ENCODE data around the gene ZEB2.

Gene ZEB2

GRCh38 chr2:144546933-144547332 lies 27.0 kb upstream of the ZEB2 start:
- Histone ChIP-seq H3K9me3 (ENCODE audit: control insufficient read depth, insufficient read depth, low read length) (no peaks in the 10 kb centered on the region), H3K4me1 (ENCODE audit: insufficient read depth, low read length) (no peaks in the 10 kb centered on the region)

GRCh38 chr2:144545787-144546186 lies 25.9 kb upstream of the ZEB2 start:
- no peaks in the 10 kb centered on the region for H3K4me1 ChIP-seq (ENCODE audit: insufficient read depth, low read length)
- H3K9ac ChIP-seq (ENCODE audit: low read depth, low read length): no peak overlapping the region
- no peaks in the 10 kb centered on the region for H3K36me3 ChIP-seq (ENCODE audit: insufficient read depth, low read length)
- no peaks in the 10 kb centered on the region for H3K9me3 ChIP-seq (ENCODE audit: control insufficient read depth, insufficient read depth, low read length)

More at GRCh38 chr2:144546933-144547332, 27.0 kb upstream of the ZEB2 start:
- Histone ChIP-seq H3K9ac (ENCODE audit: low read depth, low read length) (no peak overlapping the region), H3K36me3 (ENCODE audit: insufficient read depth, low read length) (no peaks in the 10 kb centered on the region)

- Histone ChIP-seq H3K4me1 (ENCODE audit: insufficient read depth, low read length) (no peaks in the 10 kb centered on the region), H3K36me3 (ENCODE audit: insufficient read depth, low read length) (no peaks in the 10 kb centered on the region), H3K9ac (ENCODE audit: low read depth, low read length) (no peak overlapping the region), H3K9me3 (ENCODE audit: control insufficient read depth, insufficient read depth, low read length) (no peaks in the 10 kb centered on the region)
These were observed 24.1 kb upstream of the ZEB2 start for GRCh38 chr2:144544053-144544452.

GRCh38 chr2:144541396-144541795 lies 21.5 kb upstream of the ZEB2 start:
- Histone ChIP-seq H3K36me3 (ENCODE audit: insufficient read depth, low read length) (no peaks in the 10 kb centered on the region), H3K4me1 (ENCODE audit: insufficient read depth, low read length) (no peaks in the 10 kb centered on the region), H3K9ac (ENCODE audit: low read depth, low read length) (no peak overlapping the region), H3K9me3 (ENCODE audit: control insufficient read depth, insufficient read depth, low read length) (no peaks in the 10 kb centered on the region)

DNA sequence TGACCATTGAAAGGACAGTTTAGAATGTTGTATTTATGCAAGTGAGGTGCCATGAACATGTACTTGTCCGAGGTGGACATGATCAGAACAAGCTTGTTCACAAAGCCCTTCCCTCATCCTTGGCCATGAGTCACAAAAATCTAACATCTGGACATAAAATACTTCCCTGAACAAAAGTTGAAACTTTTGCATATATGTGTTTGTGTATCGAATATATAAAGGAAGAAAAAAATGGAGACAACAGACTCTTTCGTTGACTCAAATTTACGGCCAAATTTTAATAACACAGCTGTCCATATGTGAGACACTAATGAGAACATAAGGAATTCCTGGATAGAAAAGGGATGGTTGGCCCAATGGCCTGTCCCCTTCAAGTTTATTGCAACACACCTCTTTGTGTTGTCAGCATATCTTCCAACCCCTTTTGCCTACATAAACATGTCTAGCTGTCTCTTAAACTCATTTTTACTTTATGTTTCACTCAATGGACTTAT lies 19.4 kb upstream of the ZEB2 start:
- Histone ChIP-seq H3K36me3 (ENCODE audit: insufficient read depth, low read length) (no peaks in the 10 kb centered on the region), H3K9ac (ENCODE audit: low read depth, low read length) (no peak overlapping the region), H3K4me1 (ENCODE audit: insufficient read depth, low read length) (no peaks in the 10 kb centered on the region), H3K9me3 (ENCODE audit: control insufficient read depth, insufficient read depth, low read length) (no peaks in the 10 kb centered on the region)

DNA sequence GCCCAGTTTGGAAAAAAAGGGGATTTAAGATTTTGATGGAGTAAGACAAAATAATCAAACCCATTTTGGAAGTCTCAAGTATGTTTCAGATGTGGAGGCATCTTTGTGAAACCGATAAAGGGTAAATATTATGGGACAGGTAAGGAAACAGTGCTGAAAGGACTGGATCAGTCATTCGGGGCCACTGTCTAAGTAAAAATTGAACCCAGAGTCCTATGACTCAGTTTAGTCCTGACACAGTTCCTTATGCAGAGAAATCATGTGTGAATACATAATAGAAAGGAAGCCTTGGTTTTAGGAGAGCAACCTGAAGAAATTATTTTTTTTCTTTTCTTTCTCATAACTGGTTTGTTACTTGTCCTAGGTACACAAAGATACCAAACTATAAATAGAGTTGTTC lies 15.4 kb upstream of the ZEB2 start:
- Histone ChIP-seq H3K36me3 (ENCODE audit: insufficient read depth, low read length) (no peaks in the 10 kb centered on the region), H3K9me3 (ENCODE audit: control insufficient read depth, insufficient read depth, low read length) (no peaks in the 10 kb centered on the region), H3K4me1 (ENCODE audit: insufficient read depth, low read length) (no peaks in the 10 kb centered on the region), H3K9ac (ENCODE audit: low read depth, low read length) (no peak overlapping the region)

- no peaks in the 10 kb centered on the region for H3K36me3 ChIP-seq (ENCODE audit: insufficient read depth, low read length)
- H3K9me3 ChIP-seq (ENCODE audit: control insufficient read depth, insufficient read depth, low read length): no peaks in the 10 kb centered on the region
- H3K9ac ChIP-seq (ENCODE audit: low read depth, low read length): no peak overlapping the region
- H3K4me1 ChIP-seq (ENCODE audit: insufficient read depth, low read length): no peaks in the 10 kb centered on the region
These were observed 13.3 kb upstream of the ZEB2 start for GRCh38 chr2:144533221-144533620.

GRCh38 chr2:144530596-144530995 lies 10.7 kb upstream of the ZEB2 start:
- Histone ChIP-seq H3K9me3 (ENCODE audit: control insufficient read depth, insufficient read depth, low read length) (no peaks in the 10 kb centered on the region), H3K4me1 (ENCODE audit: insufficient read depth, low read length) (no peaks in the 10 kb centered on the region), H3K9ac (ENCODE audit: low read depth, low read length) (no peak overlapping the region), H3K36me3 (ENCODE audit: insufficient read depth, low read length) (no peaks in the 10 kb centered on the region)

DNA sequence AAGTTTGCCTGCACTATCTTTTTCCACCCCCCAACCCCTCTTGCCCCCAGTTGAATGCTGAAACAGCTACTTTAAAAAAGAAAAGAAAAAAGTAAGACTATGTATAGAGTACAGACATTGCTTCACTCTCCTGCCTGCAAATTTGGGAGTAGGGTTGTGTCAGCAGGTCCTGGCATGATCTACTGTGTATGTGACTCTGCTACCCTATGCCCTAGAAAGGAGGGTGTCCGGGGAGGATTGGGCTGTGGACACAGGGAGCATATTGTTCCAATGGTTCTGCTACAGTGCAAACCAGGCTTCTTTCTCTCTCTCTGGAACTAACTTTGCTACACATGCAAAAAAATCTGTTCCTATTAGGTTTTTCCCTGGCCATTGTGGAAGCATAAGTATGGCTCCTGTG lies 9.9 kb upstream of the ZEB2 start:
- Histone ChIP-seq H3K9ac (ENCODE audit: low read depth, low read length) (no peak overlapping the region), H3K36me3 (ENCODE audit: insufficient read depth, low read length) (no peaks in the 10 kb centered on the region), H3K9me3 (ENCODE audit: control insufficient read depth, insufficient read depth, low read length) (no peaks in the 10 kb centered on the region), H3K4me1 (ENCODE audit: insufficient read depth, low read length) (0 out of 2 replicates have a peak, but pooled peaks cover 4% of the 10 kb centered on the region)

DNA sequence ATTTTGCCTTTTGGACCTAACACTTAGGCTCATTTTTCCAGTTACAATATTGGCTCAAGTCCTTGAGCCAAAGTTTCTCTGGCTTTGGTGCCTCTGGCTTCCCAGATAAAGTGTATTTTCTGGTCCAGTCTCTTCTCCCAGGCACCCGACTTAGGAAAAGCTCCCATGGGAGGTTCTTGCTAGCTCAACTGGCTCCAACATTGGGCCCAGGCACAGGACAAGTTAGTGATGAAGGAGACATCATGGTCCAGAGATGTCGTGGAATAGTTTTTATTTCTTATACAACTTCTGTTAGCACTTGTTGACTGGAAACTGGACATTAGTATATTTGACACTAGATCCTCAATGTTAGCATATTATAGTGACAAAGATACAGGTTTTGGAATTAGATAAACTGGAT lies 8.2 kb upstream of the ZEB2 start:
- Histone ChIP-seq H3K36me3 (ENCODE audit: insufficient read depth, low read length) (no peaks in the 10 kb centered on the region), H3K9me3 (ENCODE audit: control insufficient read depth, insufficient read depth, low read length) (no peaks in the 10 kb centered on the region)

GRCh38 chr2:144526831-144527230 lies 6.9 kb upstream of the ZEB2 start:
- Histone ChIP-seq H3K9me3 (ENCODE audit: control insufficient read depth, insufficient read depth, low read length) (no peaks in the 10 kb centered on the region), H3K36me3 (ENCODE audit: insufficient read depth, low read length) (no peaks in the 10 kb centered on the region), H3K9ac (ENCODE audit: low read depth, low read length) (no peak overlapping the region), H3K4me1 (ENCODE audit: insufficient read depth, low read length) (0 out of 2 replicates have a peak, but pooled peaks cover 4% of the 10 kb centered on the region)

More for the DNA sequence above, 8.2 kb upstream of the ZEB2 start:
- Histone ChIP-seq H3K9ac (ENCODE audit: low read depth, low read length) (no peak overlapping the region), H3K4me1 (ENCODE audit: insufficient read depth, low read length) (0 out of 2 replicates have a peak, but pooled peaks cover 4% of the 10 kb centered on the region)

DNA sequence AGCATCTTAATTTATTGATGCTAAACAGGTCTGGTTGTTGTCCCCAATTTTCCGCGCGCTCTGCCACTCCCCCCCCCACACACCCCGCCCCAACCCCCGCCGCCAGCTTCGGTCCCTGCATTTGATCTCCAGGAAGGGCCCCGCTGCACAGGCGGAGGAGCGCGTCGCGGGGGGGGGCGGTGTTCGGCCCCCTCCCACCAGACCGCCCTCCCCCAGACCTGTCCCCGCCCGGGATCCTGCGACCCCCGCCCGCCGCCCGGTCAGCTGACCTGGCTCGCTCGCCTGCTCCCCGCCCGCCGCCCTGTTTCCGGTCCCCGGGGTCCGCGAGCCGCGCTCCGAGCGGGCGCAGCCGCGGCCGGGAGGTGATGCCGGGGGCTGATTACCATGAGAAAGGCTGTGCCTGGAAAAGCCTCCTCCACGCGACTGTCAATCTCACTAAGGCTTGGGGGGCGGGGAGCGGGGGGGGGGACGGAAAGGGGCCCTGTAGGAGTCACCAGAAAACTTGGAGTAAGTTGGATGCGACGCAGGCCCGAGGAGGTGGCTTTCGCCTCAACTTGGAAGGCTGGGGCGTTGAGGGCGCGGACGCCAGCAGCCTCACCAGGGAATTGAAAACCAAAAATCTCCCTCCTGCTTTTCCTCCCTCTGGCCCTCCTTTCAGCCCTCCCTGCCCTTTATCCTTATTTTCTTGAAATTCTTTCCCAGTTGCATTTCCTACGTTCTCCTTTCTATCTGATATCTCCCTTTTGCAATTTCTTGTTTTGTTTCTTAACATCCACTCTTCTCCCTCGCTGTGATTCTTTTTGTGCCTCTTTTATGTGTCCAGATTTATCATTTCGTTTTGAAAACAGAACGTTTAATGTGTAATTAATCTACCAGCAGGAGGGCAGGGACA lies 4.4 kb upstream of the ZEB2 start:
- peak overlapping the region; percentile 49 for H3K9ac ChIP-seq (ENCODE audit: low read depth, low read length)

DNA sequence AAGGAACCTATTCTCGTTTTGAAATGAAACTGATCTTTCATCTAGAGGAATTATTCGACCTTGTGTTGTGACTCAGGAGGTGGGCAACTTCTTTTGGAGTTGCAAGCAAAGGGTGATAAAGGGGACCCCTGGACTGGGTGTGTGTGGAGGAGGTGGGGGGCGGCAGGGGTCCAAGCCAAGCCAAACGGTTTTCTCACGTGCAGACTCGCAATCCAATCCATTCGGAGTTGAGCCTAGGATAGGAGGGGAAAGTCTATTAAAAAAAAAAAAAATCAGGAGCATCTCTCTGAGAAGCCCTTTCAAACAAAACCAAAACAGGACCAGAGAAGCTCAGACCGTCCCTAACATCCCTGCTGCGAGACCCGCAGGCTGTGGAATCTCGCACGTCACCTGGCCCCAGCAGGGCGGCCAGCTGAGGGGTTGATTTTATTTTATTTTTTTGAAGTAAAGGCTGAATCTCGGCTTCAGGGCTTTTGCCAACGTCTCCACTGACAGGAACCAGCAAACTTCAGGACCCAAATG lies 3.7 kb upstream of the ZEB2 start:
- Histone ChIP-seq H3K9ac (ENCODE audit: low read depth, low read length) (peak overlapping the region; percentile 47; the same call in 1 of the 2 replicates), H3K36me3 (ENCODE audit: insufficient read depth, low read length) (no peaks in the 10 kb centered on the region), H3K4me1 (ENCODE audit: insufficient read depth, low read length) (peaks cover 19% of the 10 kb centered on the region), H3K9me3 (ENCODE audit: control insufficient read depth, insufficient read depth, low read length) (no peaks in the 10 kb centered on the region)

More for the DNA sequence above, 4.4 kb upstream of the ZEB2 start:
- peaks cover 16% of the 10 kb centered on the region for H3K4me1 ChIP-seq (ENCODE audit: insufficient read depth, low read length)
- H3K9me3 ChIP-seq (ENCODE audit: control insufficient read depth, insufficient read depth, low read length): no peaks in the 10 kb centered on the region
- H3K36me3 ChIP-seq (ENCODE audit: insufficient read depth, low read length): no peaks in the 10 kb centered on the region

GRCh38 chr2:144522897-144523595 lies 3.1 kb upstream of the ZEB2 start:
- peak overlapping the region; percentile 47; the same call in 1 of the 2 replicates for H3K9ac ChIP-seq (ENCODE audit: low read depth, low read length)
- no peaks in the 10 kb centered on the region for H3K9me3 ChIP-seq (ENCODE audit: control insufficient read depth, insufficient read depth, low read length)
- no peaks in the 10 kb centered on the region for H3K36me3 ChIP-seq (ENCODE audit: insufficient read depth, low read length)
- peaks cover 23% of the 10 kb centered on the region for H3K4me1 ChIP-seq (ENCODE audit: insufficient read depth, low read length)

Data from ES-I3 (cell line).